Measurements from ENCODE around the gene KDM1B. TPM values are rescaled to one million over a fixed set of nuclear protein-coding genes. Genes with fewer than 3 reads are reported as not detected.
"Not testable (repeated sequence)": the region's sequence is repeated elsewhere in the genome, so short reads cannot be mapped to it uniquely, and the experiment has no call there.

Gene KDM1B
- total RNA-seq, 1 donor from 2014 or later = 36.3 TPM

- FAIRE-seq (no peak), DNase-seq (ENCODE audit: low spot score in 2 of 2) (no peak)
These were observed 7.6 kb upstream of the KDM1B start for GRCh38 chr6:18147616-18148015.

GRCh38 chr6:18148304-18149025, 6.8 kb upstream of the KDM1B start:
- no peak for DNase-seq (ENCODE audit: low spot score in 2 of 2)
- no peak for FAIRE-seq

- not testable (repeated sequence) for DNase-seq (ENCODE audit: low spot score in 2 of 2); FAIRE-seq
These were observed 3.8 kb upstream of the KDM1B start for GRCh38 chr6:18151391-18151790.

GRCh38 chr6:18151801-18152200, 3.4 kb upstream of the KDM1B start:
- no peak for DNase-seq (ENCODE audit: low spot score in 2 of 2)
- FAIRE-seq = no peak

- FAIRE-seq (no peak), DNase-seq (ENCODE audit: low spot score in 2 of 2) (no peak)
These were observed 1.9 kb upstream of the KDM1B start for GRCh38 chr6:18153311-18153703.

GRCh38 chr6:18154507-18155149, 594 bp upstream of the KDM1B start, which contains the start of gene TPMT:
Gene TPMT, minus strand, starts transcription at chr6:18155077. Its CDS starts 5,950 bp downstream, at chr6:18149127.
- FAIRE-seq (no peak), DNase-seq (ENCODE audit: low spot score in 2 of 2) (no peak)

- no peak for FAIRE-seq
- peak in 1 of 2 donors; percentile 26 for DNase-seq (ENCODE audit: low spot score in 2 of 2)
These were observed 721 bp downstream of the KDM1B start for GRCh38 chr6:18155864-18156421.

- DNase-seq (ENCODE audit: low spot score in 2 of 2) (no peak), FAIRE-seq (no peak)
These were observed 5.7 kb downstream of the KDM1B start for GRCh38 chr6:18160911-18161310.

GRCh38 chr6:18161431-18161830, 6.2 kb downstream of the KDM1B start:
- no peak for DNase-seq (ENCODE audit: low spot score in 2 of 2)
- no peak for FAIRE-seq

- DNase-seq (ENCODE audit: low spot score in 2 of 2) = no peak
- FAIRE-seq = no peak
These were observed 7.2 kb downstream of the KDM1B start for GRCh38 chr6:18162401-18162800.

- DNase-seq (ENCODE audit: low spot score in 2 of 2) (no peak), FAIRE-seq (no peak)
These were observed 10.5 kb downstream of the KDM1B start for GRCh38 chr6:18165751-18166150.

- DNase-seq (ENCODE audit: low spot score in 2 of 2) = no peak
- no peak for FAIRE-seq
These were observed 11.3 kb downstream of the KDM1B start for GRCh38 chr6:18166312-18167036.

GRCh38 chr6:18168264-18168663, 13.0 kb downstream of the KDM1B start:
- no peak for FAIRE-seq
- no peak for DNase-seq (ENCODE audit: low spot score in 2 of 2)

GRCh38 chr6:18171871-18172270, 16.6 kb downstream of the KDM1B start:
- DNase-seq (ENCODE audit: low spot score in 2 of 2) (no peak), FAIRE-seq (no peak)

- DNase-seq (ENCODE audit: low spot score in 2 of 2); FAIRE-seq: not testable (repeated sequence)
These were observed 21.0 kb downstream of the KDM1B start for GRCh38 chr6:18176198-18176597.

GRCh38 chr6:18177286-18177965, 22.2 kb downstream of the KDM1B start:
- DNase-seq (ENCODE audit: low spot score in 2 of 2) (no peak), FAIRE-seq (peak; percentile 24)

GRCh38 chr6:18178960-18179615, 23.9 kb downstream of the KDM1B start:
- no peak for FAIRE-seq
- DNase-seq (ENCODE audit: low spot score in 2 of 2) = no peak

GRCh38 chr6:18179770-18180356, 24.6 kb downstream of the KDM1B start:
- DNase-seq (ENCODE audit: low spot score in 2 of 2) (no peak), FAIRE-seq (no peak)

GRCh38 chr6:18182568-18182967, 27.3 kb downstream of the KDM1B start:
- FAIRE-seq (no peak), DNase-seq (ENCODE audit: low spot score in 2 of 2) (no peak)

- no peak for DNase-seq (ENCODE audit: low spot score in 2 of 2)
- FAIRE-seq = no peak
These were observed 28.5 kb downstream of the KDM1B start for GRCh38 chr6:18183766-18184165.

Measured in frontal cortex (tissue), 4 donors.